Neutrophil (primary cell): ENCODE results near the gene KCNH1.

ENCODE experiments used
- H3K27ac ChIP-seq: fragments of 200-600 bp; sonication (generic); 2 replicates; pipeline ENCODE4 v1.5.1; 2016; ENCODE audit warnings: mild to moderate bottlenecking, moderate library complexity
- H3K27me3 ChIP-seq: fragments of 200-600 bp; sonication (generic); 2 replicates; pipeline ENCODE4 v1.6.0; 2016; ENCODE audit warnings: mild to moderate bottlenecking
- H3K36me3 ChIP-seq: fragments of 200-600 bp; sonication (generic); 2 replicates; pipeline ENCODE4 v1.5.1; 2017
- H3K4me1 ChIP-seq, 2 experiments: fragments of 200-600 bp in 1 of 2; sonication (generic) in 1 of 2; 1 replicate in 1 of 2; 2 replicates in 1 of 2; pipeline versions ENCODE4 v1.5.1 to v1.6.1; 2013 to 2016; ENCODE audit warnings: low read depth in 1 of 2, low read length in 1 of 2, mild to moderate bottlenecking in 1 of 2, moderate library complexity in 1 of 2; ENCODE audit not compliant: control insufficient read depth in 1 of 2, insufficient read depth in 1 of 2
- H3K4me3 ChIP-seq, 2 experiments: fragments of 200-600 bp in 1 of 2; sonication (generic) in 1 of 2; 1 replicate in 1 of 2; 2 replicates in 1 of 2; pipeline ENCODE4 v1.5.1; 2013 to 2016; ENCODE audit warnings: low read depth in 1 of 2, low read length in 1 of 2, mild to moderate bottlenecking in 1 of 2, moderate library complexity in 1 of 2
- H3K9me3 ChIP-seq: fragments of 200-600 bp; sonication (generic); 2 replicates; pipeline ENCODE4 v1.5.1; 2016
- CTCF ChIP-seq: fragments of 200-600 bp; sonication (generic); IDR thresholded peaks from 2 replicates; pipeline ENCODE4 v1.5.1; 2016; ENCODE audit warnings: antibody characterized with exemption

KCNH1 gene

GRCh38 chr1:210800301-210800700, 333.6 kb downstream of the KCNH1 start:
- Histone ChIP-seq H3K4me3 (no peak overlapping the region), H3K4me1 (no peaks in the 10 kb centered on the region), H3K36me3 (no peaks in the 10 kb centered on the region), H3K27ac (no peak overlapping the region), H3K27me3 (no peaks in the 10 kb centered on the region), H3K9me3 (no peaks in the 10 kb centered on the region)
- no peak for TF ChIP-seq CTCF

- H3K4me1 ChIP-seq, result no peaks in the 10 kb centered on the region
- no peak for TF ChIP-seq CTCF
- no peak overlapping the region for H3K4me3 ChIP-seq
- H3K36me3 ChIP-seq, result no peaks in the 10 kb centered on the region
- H3K27me3 ChIP-seq, result no peaks in the 10 kb centered on the region
- H3K27ac ChIP-seq, result no peak overlapping the region
- H3K9me3 ChIP-seq, result no peaks in the 10 kb centered on the region
Measured at GRCh38 chr1:210797422-210797821, 336.5 kb downstream of the KCNH1 start.

GRCh38 chr1:210796421-210796820, 337.5 kb downstream of the KCNH1 start:
- H3K27me3 ChIP-seq, result no peaks in the 10 kb centered on the region
- no peak for TF ChIP-seq CTCF
- no peaks in the 10 kb centered on the region for H3K4me1 ChIP-seq
- no peaks in the 10 kb centered on the region for H3K9me3 ChIP-seq
- H3K36me3 ChIP-seq, result no peaks in the 10 kb centered on the region
- no peak overlapping the region for H3K4me3 ChIP-seq
- H3K27ac ChIP-seq, result no peak overlapping the region

- Histone ChIP-seq H3K27ac (no peak overlapping the region), H3K36me3 (no peaks in the 10 kb centered on the region), H3K9me3 (no peaks in the 10 kb centered on the region), H3K4me1 (no peaks in the 10 kb centered on the region), H3K27me3 (no peaks in the 10 kb centered on the region), H3K4me3 (no peak overlapping the region)
- no peak for TF ChIP-seq CTCF
Measured at GRCh38 chr1:210794445-210794844, 339.5 kb downstream of the KCNH1 start.

GRCh38 chr1:210792250-210793102, 341.5 kb downstream of the KCNH1 start:
- H3K27ac ChIP-seq, result no peak overlapping the region
- no peaks in the 10 kb centered on the region for H3K36me3 ChIP-seq
- H3K4me1 ChIP-seq, result no peaks in the 10 kb centered on the region
- H3K9me3 ChIP-seq, result no peaks in the 10 kb centered on the region
- H3K27me3 ChIP-seq, result no peaks in the 10 kb centered on the region
- TF ChIP-seq CTCF, result no peak
- no peak overlapping the region for H3K4me3 ChIP-seq
